DOHH2 (cell line): Measurements from ENCODE around the gene SLC39A5.
A peak's percentile ranks its signal among the peaks of the same experiment; 100 is the strongest.

Experiments
- EZH2phosphoT487 ChIP-seq: fragments of 200-600 bp; sonication (generic); IDR thresholded peaks from 2 replicates; pipeline ENCODE4 v1.6.1; 2017; ENCODE audit warnings: borderline replicate concordance, mild to moderate bottlenecking, antibody characterized with exemption, low read length, moderate library complexity, mixed read lengths
- TF ChIP-seq, protein P1 (sequence below): fragments of 200-600 bp; sonication (generic); IDR thresholded peaks from one replicate; pipeline ENCODE4 v1.5.1; 2014; ENCODE audit warnings: antibody characterized with exemption, mild to moderate bottlenecking, low read depth, low read length; ENCODE audit not compliant: poor library complexity, severe bottlenecking

- TF ChIP-seq, protein P1, sequence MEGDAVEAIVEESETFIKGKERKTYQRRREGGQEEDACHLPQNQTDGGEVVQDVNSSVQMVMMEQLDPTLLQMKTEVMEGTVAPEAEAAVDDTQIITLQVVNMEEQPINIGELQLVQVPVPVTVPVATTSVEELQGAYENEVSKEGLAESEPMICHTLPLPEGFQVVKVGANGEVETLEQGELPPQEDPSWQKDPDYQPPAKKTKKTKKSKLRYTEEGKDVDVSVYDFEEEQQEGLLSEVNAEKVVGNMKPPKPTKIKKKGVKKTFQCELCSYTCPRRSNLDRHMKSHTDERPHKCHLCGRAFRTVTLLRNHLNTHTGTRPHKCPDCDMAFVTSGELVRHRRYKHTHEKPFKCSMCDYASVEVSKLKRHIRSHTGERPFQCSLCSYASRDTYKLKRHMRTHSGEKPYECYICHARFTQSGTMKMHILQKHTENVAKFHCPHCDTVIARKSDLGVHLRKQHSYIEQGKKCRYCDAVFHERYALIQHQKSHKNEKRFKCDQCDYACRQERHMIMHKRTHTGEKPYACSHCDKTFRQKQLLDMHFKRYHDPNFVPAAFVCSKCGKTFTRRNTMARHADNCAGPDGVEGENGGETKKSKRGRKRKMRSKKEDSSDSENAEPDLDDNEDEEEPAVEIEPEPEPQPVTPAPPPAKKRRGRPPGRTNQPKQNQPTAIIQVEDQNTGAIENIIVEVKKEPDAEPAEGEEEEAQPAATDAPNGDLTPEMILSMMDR: peak; percentile 46
- no peak for TF ChIP-seq EZH2phosphoT487
These were observed 27.7 kb downstream of the SLC39A5 start for GRCh38 chr12:56257491-56258067.
